PC-3 (cell line): Measurements from ENCODE around the gene NFE2L1.

Source experiments
- EZH2 ChIP-seq: fragments of 300-600 bp; sonication (generic); IDR thresholded peaks from one replicate; pipeline ENCODE4 v1.6.1; 2017; ENCODE audit warnings: antibody characterized with exemption, mild to moderate bottlenecking, low read length; ENCODE audit not compliant: unreplicated experiment
- TF ChIP-seq, protein P1 (sequence below): fragments of 300-600 bp; sonication (generic); conservative IDR thresholded peaks from 2 replicates; pipeline ENCODE4 v1.5.1; 2017; ENCODE audit warnings: antibody characterized with exemption, low read depth, mild to moderate bottlenecking, low read length

DNA sequence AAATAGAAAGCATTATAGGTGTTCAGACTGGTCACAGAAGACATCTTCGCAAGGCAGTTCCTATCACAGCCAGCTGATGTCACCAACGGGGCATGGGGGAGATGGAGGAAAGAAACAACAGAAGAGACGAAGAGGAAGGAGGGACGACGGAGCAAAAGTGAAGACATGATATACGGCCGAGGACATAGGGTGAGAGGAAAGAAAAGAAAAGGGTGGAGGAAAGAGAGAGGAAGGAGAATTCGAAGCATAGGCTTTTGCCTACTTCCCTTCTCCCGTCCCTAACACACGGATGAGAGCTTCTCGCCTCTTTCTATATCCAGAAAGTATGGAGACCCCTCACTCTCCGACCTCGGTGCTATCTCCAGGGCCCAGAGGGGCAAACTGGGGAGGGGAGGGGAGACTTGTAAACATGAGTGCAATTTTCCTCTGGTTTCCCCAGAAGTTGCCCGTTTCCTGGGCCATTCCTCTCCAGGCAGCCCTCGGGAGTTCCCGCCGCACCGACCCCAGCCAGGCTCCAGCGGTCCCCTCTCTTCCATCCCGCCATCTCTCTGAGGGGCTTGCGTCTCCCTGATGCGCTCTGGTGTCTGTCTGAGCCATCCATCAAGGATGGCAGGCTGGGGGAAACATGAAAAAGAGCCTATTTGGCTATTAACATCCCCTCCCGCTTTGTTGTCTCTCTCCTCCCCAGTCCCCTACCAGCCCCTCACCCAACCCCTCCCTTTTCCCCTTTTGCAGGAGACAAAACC is 36.6 kb upstream of the NFE2L1 start:
- TF ChIP-seq, protein P1, sequence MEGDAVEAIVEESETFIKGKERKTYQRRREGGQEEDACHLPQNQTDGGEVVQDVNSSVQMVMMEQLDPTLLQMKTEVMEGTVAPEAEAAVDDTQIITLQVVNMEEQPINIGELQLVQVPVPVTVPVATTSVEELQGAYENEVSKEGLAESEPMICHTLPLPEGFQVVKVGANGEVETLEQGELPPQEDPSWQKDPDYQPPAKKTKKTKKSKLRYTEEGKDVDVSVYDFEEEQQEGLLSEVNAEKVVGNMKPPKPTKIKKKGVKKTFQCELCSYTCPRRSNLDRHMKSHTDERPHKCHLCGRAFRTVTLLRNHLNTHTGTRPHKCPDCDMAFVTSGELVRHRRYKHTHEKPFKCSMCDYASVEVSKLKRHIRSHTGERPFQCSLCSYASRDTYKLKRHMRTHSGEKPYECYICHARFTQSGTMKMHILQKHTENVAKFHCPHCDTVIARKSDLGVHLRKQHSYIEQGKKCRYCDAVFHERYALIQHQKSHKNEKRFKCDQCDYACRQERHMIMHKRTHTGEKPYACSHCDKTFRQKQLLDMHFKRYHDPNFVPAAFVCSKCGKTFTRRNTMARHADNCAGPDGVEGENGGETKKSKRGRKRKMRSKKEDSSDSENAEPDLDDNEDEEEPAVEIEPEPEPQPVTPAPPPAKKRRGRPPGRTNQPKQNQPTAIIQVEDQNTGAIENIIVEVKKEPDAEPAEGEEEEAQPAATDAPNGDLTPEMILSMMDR: peak; percentile 81
- no peak for TF ChIP-seq EZH2
